Measurements from ENCODE around the gene KHNYN. TPM values are rescaled to one million over a fixed set of nuclear protein-coding genes. Genes with fewer than 3 reads are reported as not detected.
A peak's percentile ranks its signal among the peaks of the same experiment; 100 is the strongest.

The KHNYN gene
- total RNA-seq, 4 donors from 2014 or later: 65.7 to 129 (median 101) TPM

- Histone ChIP-seq H3K9me3 (no peaks in the 10 kb centered on the region), H3K36me3 (no peaks in the 10 kb centered on the region), H3K27ac (no peak overlapping the region), H3K4me3 (no peak overlapping the region), H3K4me1 (peaks cover 0 to 13% (median 0%) of the 10 kb centered on the region in 4 donors), H3K27me3 (no peaks in the 10 kb centered on the region)
- no peak for TF ChIP-seq POLR2AphosphoS5 (IDR thresholded peaks at IDR 0.05)
- no peak for TF ChIP-seq EP300 (IDR thresholded peaks at IDR 0.05; ENCODE audit: low read depth)
- TF ChIP-seq POLR2A (IDR thresholded peaks at IDR 0.05): no peak
- TF ChIP-seq, protein P1, sequence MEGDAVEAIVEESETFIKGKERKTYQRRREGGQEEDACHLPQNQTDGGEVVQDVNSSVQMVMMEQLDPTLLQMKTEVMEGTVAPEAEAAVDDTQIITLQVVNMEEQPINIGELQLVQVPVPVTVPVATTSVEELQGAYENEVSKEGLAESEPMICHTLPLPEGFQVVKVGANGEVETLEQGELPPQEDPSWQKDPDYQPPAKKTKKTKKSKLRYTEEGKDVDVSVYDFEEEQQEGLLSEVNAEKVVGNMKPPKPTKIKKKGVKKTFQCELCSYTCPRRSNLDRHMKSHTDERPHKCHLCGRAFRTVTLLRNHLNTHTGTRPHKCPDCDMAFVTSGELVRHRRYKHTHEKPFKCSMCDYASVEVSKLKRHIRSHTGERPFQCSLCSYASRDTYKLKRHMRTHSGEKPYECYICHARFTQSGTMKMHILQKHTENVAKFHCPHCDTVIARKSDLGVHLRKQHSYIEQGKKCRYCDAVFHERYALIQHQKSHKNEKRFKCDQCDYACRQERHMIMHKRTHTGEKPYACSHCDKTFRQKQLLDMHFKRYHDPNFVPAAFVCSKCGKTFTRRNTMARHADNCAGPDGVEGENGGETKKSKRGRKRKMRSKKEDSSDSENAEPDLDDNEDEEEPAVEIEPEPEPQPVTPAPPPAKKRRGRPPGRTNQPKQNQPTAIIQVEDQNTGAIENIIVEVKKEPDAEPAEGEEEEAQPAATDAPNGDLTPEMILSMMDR (IDR thresholded peaks at IDR 0.05): no peak
- DNase-seq: no peak
- WGBS, 2 donors (ENCODE audit: low coverage in 1 of 2): 74% methylated on average over 11 of the region's 11 CpGs; no CpG with 5 or more reads in 1 of the 2 donors
- in situ Hi-C loops (cut with MboI; ENCODE audit: low pct_ligation_motif_present in 1 of 4, low pct_unique_long_range_greater_than_20kb in 1 of 4, low sequenced_read_pairs in 3 of 4): no loop called here
- intact Hi-C loops (cut with DNase I; ENCODE audit: low total_unique reads): no loop called here
These were observed 40.4 kb upstream of the KHNYN start for GRCh38 chr14:24389226-24389848.

DNA sequence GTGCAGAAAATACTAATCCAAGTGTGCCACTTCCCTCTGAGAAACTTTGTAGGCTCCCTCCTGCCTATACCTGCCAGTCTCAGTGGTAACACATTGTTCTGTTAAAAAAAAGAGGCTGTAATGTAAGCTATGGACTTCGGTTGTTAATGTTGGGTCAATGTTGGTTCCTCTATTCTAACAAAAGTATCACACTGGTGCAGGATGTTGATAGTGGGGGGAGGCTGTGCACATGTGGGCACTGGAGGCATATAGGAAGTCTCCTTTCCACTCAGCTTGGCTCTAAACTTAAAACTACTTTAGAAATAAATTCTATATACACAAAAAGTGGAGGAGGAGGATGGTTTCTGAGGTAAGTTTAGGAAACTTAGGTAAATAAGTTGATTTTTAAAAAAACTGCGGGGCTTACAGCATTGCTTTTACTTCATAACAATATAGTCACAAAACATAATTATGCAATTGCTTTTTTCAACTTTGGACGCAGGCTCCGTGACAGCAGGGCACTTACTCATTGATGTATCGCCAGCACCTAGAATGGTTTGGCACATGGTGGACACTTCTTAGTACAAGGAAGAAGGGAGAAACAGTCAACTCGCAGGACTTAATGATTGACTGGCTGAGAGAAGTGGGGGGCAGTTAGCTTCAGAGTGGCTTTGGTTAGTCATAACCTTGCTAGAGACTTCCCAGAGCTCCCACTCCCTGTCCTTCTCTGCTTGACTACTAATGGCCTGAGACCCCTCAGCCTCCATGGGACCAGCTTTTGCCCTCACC lies 38.9 kb upstream of the KHNYN start:
- intact Hi-C loops (cut with DNase I; ENCODE audit: low total_unique reads) (no loop called here), in situ Hi-C loops (cut with MboI; ENCODE audit: low pct_ligation_motif_present in 1 of 4, low pct_unique_long_range_greater_than_20kb in 1 of 4, low sequenced_read_pairs in 3 of 4) (no loop called here)
- WGBS, 2 donors (ENCODE audit: low coverage in 1 of 2): 32 to 49% methylated on average over 5 to 6 of the region's 6 CpGs
- H3K9me3 ChIP-seq: no peaks in the 10 kb centered on the region
- H3K4me1 ChIP-seq: peaks cover 0 to 13% (median 0%) of the 10 kb centered on the region in 4 donors
- no peaks in the 10 kb centered on the region for H3K27me3 ChIP-seq
- no peak overlapping the region for H3K27ac ChIP-seq
- H3K4me3 ChIP-seq: no peak overlapping the region
- no peak for DNase-seq
- no peaks in the 10 kb centered on the region for H3K36me3 ChIP-seq
- TF ChIP-seq EP300 (IDR thresholded peaks at IDR 0.05; ENCODE audit: low read depth) (no peak), POLR2A (IDR thresholded peaks at IDR 0.05) (no peak), POLR2AphosphoS5 (IDR thresholded peaks at IDR 0.05) (no peak)
- TF ChIP-seq, protein P1 (IDR thresholded peaks at IDR 0.05): no peak

GRCh38 chr14:24392325-24393091 lies 37.2 kb upstream of the KHNYN start:
- Histone ChIP-seq H3K36me3 (no peaks in the 10 kb centered on the region), H3K27me3 (no peaks in the 10 kb centered on the region), H3K9me3 (no peaks in the 10 kb centered on the region), H3K4me1 (peaks cover 0 to 13% (median 0%) of the 10 kb centered on the region in 4 donors), H3K4me3 (no peak overlapping the region), H3K27ac (peak overlapping the region; percentile 33 to 66 (median 61))
- in situ Hi-C loops (cut with MboI; ENCODE audit: low pct_ligation_motif_present in 1 of 4, low pct_unique_long_range_greater_than_20kb in 1 of 4, low sequenced_read_pairs in 3 of 4) (no loop called here), intact Hi-C loops (cut with DNase I; ENCODE audit: low total_unique reads) (no loop called here)
- 42 to 45% methylated on average over 8 of the region's 8 CpGs for WGBS, 2 donors (ENCODE audit: low coverage in 1 of 2)
- TF ChIP-seq EP300 (IDR thresholded peaks at IDR 0.05; ENCODE audit: low read depth) (no peak), POLR2AphosphoS5 (IDR thresholded peaks at IDR 0.05) (no peak), POLR2A (IDR thresholded peaks at IDR 0.05) (no peak)
- TF ChIP-seq, protein P1 (IDR thresholded peaks at IDR 0.05): no peak
- no peak for DNase-seq

DNA sequence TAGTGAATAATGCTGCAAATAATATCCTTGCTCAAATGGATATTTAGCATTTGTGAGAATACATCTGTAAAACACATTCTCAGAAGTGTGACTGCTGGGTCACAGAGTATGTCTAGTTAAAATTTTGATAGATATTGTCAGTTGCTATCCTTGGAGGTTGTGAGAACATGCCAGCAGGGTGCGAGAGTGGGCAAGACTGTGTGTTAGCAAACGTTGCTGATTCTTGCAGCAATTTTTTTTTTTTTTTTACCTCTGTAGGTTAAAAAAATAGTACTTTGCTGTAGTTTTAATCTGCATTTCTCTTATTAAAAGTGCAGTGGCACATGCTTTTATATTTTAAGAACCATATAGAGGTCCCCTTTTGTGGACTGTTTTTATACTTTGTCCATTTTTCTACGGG lies 35.5 kb upstream of the KHNYN start:
- in situ Hi-C loops (cut with MboI; ENCODE audit: low pct_ligation_motif_present in 1 of 4, low pct_unique_long_range_greater_than_20kb in 1 of 4, low sequenced_read_pairs in 3 of 4) (no loop called here), intact Hi-C loops (cut with DNase I; ENCODE audit: low total_unique reads) (no loop called here)
- Histone ChIP-seq H3K27ac (no peak overlapping the region), H3K27me3 (no peaks in the 10 kb centered on the region), H3K4me3 (no peak overlapping the region), H3K9me3 (no peaks in the 10 kb centered on the region), H3K36me3 (no peaks in the 10 kb centered on the region), H3K4me1 (peaks cover 0 to 27% (median 12%) of the 10 kb centered on the region in 4 donors)
- TF ChIP-seq EP300 (IDR thresholded peaks at IDR 0.05; ENCODE audit: low read depth) (no peak), POLR2A (IDR thresholded peaks at IDR 0.05) (no peak), POLR2AphosphoS5 (IDR thresholded peaks at IDR 0.05) (no peak)
- TF ChIP-seq, protein P1 (IDR thresholded peaks at IDR 0.05): no peak
- WGBS, 2 donors (ENCODE audit: low coverage in 1 of 2): 32 to 41% methylated on average over 3 of the region's 3 CpGs
- DNase-seq: no peak
